Gastrocnemius medialis (tissue), 4 donors: ENCODE measurements around the gene HTR3D.

Experiments
- CTCF ChIP-seq, 5 experiments: fragments of 450-650 bp in 3 of 5; fragments of 200-600 bp in 2 of 5; sonication (generic) in 2 of 5; IDR thresholded peaks in 4 of 5; conservative IDR thresholded peaks in 1 of 5; 1 replicate in 4 of 5; 2 replicates in 1 of 5; pipeline ENCODE4 v1.5.1; 2016 to 2019; ENCODE audit warnings: antibody characterized with exemption in 5 of 5, mild to moderate bottlenecking in 3 of 5, moderate library complexity in 3 of 5
- POLR2A ChIP-seq, 2 donors: fragments of 450-650 bp; IDR thresholded peaks; one replicate each; pipeline ENCODE4 v1.6.1; 2017; ENCODE audit warnings: antibody characterized with exemption in 2 of 2, mild to moderate bottlenecking in 2 of 2, moderate library complexity in 2 of 2

GRCh38 chr3:184011230-184011876, 20.2 kb upstream of the HTR3D start:
- TF ChIP-seq CTCF (IDR thresholded peaks at IDR 0.05 in 4 of 5, conservative IDR thresholded peaks at IDR 0.05 in 1 of 5) (no peak), POLR2A (IDR thresholded peaks at IDR 0.05) (no peak)
